ENCODE results near the gene LSM2.
"Not testable (repeated sequence)": the region's sequence is repeated elsewhere in the genome, so short reads cannot be mapped to it uniquely, and the experiment has no call there.

GRCh38 chr6:31817133-31817928 lies 10.6 kb upstream of the LSM2 start:
- 0 out of 2 replicates have a peak, but pooled peaks have one; percentile 12 for TF ChIP-seq CTCF (IDR thresholded peaks at IDR 0.05; ENCODE audit: low read depth, low read length)
- not testable (repeated sequence) for TF ChIP-seq EZH2phosphoT487 (IDR thresholded peaks at IDR 0.05; ENCODE audit: low read depth)
